ENCODE data around the gene DTNB. TPM values are rescaled to one million over a fixed set of nuclear protein-coding genes. Genes with fewer than 3 reads are reported as not detected.
A peak's percentile ranks its signal among the peaks of the same experiment; 100 is the strongest.

DTNB gene
- 10 to 100 TPM; 27.3 to 29.1 TPM for total RNA-seq

DNA sequence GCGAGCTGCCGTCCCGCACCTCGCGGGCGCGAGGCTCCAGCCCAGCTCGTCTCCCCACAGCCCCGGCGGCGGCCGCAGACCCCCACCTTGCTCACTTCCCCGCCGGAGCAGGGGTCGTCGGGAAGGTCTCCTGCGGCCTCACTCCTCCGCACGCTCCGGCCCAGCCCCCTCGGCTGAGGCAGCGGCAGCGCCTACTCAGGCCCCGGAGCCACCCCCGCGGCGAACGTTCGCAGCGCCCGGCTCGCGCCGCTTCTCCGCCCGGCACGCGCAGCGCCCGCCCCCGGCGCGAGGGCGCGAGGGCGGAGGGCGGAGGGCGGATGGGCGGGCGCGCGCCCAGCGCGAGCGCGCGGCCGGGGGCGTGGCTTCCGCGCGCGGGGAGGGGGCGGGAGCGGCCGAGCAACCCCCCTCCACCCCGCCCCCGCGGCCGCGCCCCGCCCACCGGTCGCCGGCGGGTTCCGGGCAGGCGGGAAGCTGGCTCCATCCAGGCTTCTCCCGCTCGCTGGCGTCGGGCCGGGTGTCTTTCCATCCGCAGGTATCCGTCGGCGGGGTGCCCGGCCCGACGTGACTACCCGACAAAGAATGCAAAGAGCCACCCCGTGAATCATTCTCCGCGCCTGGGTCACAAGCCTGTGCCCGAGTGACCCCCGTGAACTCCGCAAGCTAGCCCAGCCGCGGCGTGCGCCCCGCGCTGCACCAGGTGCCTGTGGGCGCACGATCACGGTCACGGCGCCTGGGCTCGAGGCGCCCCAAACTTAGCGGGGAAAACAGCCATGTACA, at the start of gene DTNB:
DTNB (minus strand) TSS at position 278 of the 777 bp plus-strand sequence. CDS start 20,917 bp downstream, outside the sequence.
- POLR2A ChIA-PET, result interaction anchor here (0.6 to 1.5 kb wide), 5 partner anchors 9 to 179 kb away, joined by 3 to 5 read pairs (median 4); no protein-coding TSS in a partner anchor
- DNase-seq, result peak; percentile 78
- H3K27ac Mint-ChIP-seq, result peak within 1 kb of the TSS; percentile 49
- peaks cover 26% of the 10 kb centered on the region for H3K4me1 Mint-ChIP-seq (ENCODE audit: low read depth)
- peak within 1 kb of the TSS; percentile 82 for H3K4me3 Mint-ChIP-seq
- intact Hi-C loops (cut with micrococcal nuclease), result no loop called here
- no peaks in the 10 kb centered on the region for H3K9me3 Mint-ChIP-seq
- H3K36me3 Mint-ChIP-seq (ENCODE audit: low read depth), result no peaks in the 10 kb centered on the region
- CTCF ChIA-PET, result interaction anchor here (1.1 kb wide), 1 partner anchor 9 kb away, joined by 6 read pairs; no protein-coding TSS in a partner anchor
- TF ChIP-seq CTCF (IDR thresholded peaks at IDR 0.05), result no peak
- H3K27me3 Mint-ChIP-seq, result peaks cover 8% of the 10 kb centered on the region
- ATAC-seq, result peak; percentile 70

DNA sequence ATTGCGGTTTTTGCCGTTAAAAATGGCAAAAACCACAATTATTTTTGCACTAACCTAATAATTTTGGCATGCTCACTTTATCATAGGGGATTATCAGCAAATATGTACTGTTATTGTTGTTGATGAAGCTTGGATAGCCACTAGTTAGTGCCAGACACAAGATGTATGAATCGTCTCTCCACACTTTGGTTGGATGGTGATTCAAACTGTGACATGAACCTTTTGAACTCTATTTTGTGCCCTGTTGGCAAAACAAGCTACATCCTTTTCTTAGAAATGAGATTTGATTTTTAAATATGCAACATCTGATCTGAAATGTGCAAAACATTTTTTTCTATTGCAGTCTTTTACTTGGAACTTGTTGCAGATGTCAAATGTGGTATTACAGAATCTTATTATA, 48.8 kb upstream of the DTNB start:
- ATAC-seq, result peak; percentile 51

DNA sequence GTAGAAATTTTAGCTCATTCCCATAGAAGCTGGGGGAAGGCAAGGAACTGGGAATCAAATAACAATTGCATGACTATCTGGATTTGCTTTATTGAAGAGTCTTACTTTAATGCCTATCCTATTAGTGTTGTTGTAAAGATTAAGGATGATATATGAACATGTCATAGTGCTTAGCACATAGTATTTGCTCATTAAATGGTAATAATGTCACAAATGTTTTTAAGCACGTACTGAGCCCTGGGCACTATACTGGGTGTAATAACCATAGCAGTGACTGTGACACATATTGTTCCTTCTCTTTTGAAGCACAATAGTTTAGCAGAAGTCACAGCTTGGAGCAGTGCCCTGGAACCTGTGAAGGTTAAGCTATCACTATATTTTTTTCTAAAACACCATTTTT, 47.2 kb upstream of the DTNB start:
- ATAC-seq, result no peak
- Mint-ChIP-seq H3K27ac (no peak overlapping the region), H3K9me3 (no peaks in the 10 kb centered on the region), H3K4me1 (ENCODE audit: low read depth) (peaks cover 4% of the 10 kb centered on the region), H3K4me3 (no peak overlapping the region), H3K36me3 (ENCODE audit: low read depth) (no peaks in the 10 kb centered on the region), H3K27me3 (peaks cover 12% of the 10 kb centered on the region)
- intact Hi-C loops (cut with micrococcal nuclease), result no loop called here
- ChIA-PET CTCF (interaction anchor here (1.9 kb wide), 1 partner anchor 21 kb away, joined by 4 read pairs; no protein-coding TSS in a partner anchor), POLR2A (no interaction called here)
- TF ChIP-seq CTCF (IDR thresholded peaks at IDR 0.05), result no peak
- DNase-seq, result no peak

More for the DNA sequence above, 48.8 kb upstream of the DTNB start:
- intact Hi-C loops (cut with micrococcal nuclease), result no loop called here
- no peak overlapping the region for H3K4me3 Mint-ChIP-seq
- POLR2A ChIA-PET, result interaction anchor here (0.6 kb wide), 1 partner anchor 126 kb away, joined by 3 read pairs; no protein-coding TSS in a partner anchor
- no peak for DNase-seq
- no peak overlapping the region for H3K27ac Mint-ChIP-seq
- CTCF ChIA-PET, result interaction anchor here (1.9 kb wide), 1 partner anchor 22 kb away, joined by 4 read pairs; no protein-coding TSS in a partner anchor
- H3K27me3 Mint-ChIP-seq, result peaks cover 9% of the 10 kb centered on the region
- H3K36me3 Mint-ChIP-seq (ENCODE audit: low read depth), result no peaks in the 10 kb centered on the region
- no peak for TF ChIP-seq CTCF (IDR thresholded peaks at IDR 0.05)
- H3K4me1 Mint-ChIP-seq (ENCODE audit: low read depth), result peaks cover 4% of the 10 kb centered on the region
- H3K9me3 Mint-ChIP-seq, result no peaks in the 10 kb centered on the region

GRCh38 chr2:25714740-25715139, 41.4 kb upstream of the DTNB start:
- CTCF ChIA-PET, result interaction anchor here (2.5 to 3.0 kb wide), 2 partner anchors 15 to 108 kb away, joined by 10 to 14 read pairs; no protein-coding TSS in a partner anchor
- no peaks in the 10 kb centered on the region for H3K9me3 Mint-ChIP-seq

More at GRCh38 chr2:25714740-25715139, 41.4 kb upstream of the DTNB start:
- Mint-ChIP-seq H3K36me3 (ENCODE audit: low read depth) (no peaks in the 10 kb centered on the region), H3K4me1 (ENCODE audit: low read depth) (peaks cover 12% of the 10 kb centered on the region), H3K4me3 (no peak overlapping the region), H3K27ac (no peak overlapping the region), H3K27me3 (peaks cover 12% of the 10 kb centered on the region)
- intact Hi-C loops (cut with micrococcal nuclease), result no loop called here
- DNase-seq (no peak), ATAC-seq (no peak)
- no peak for TF ChIP-seq CTCF (IDR thresholded peaks at IDR 0.05)
- POLR2A ChIA-PET, result interaction anchor here (0.6 kb wide), 1 partner anchor 549 kb away, joined by 5 read pairs; no protein-coding TSS in a partner anchor
